Forelimb muscle (tissue), 1 donor: ENCODE measurements around the gene SERBP1. TPM values are rescaled to one million over a fixed set of nuclear protein-coding genes. Genes with fewer than 3 reads are reported as not detected.
"Not testable (repeated sequence)": the region's sequence is repeated elsewhere in the genome, so short reads cannot be mapped to it uniquely, and the experiment has no call there.

Experiments
- DNase-seq: peaks from one replicate; pipeline ENCODE4 v3.0.0-alpha.2; 2013; ENCODE audit warnings: low read depth
- polyA plus RNA-seq: library from polyadenylated mRNA; unstranded; fragments of 120-200 nt; gene quantifications from one replicate; pipeline ENCODE4 v1.2.1, GENCODE V29; 2013; ENCODE audit not compliant: insufficient read length

The SERBP1 gene
- polyA plus RNA-seq = 441 TPM

DNA sequence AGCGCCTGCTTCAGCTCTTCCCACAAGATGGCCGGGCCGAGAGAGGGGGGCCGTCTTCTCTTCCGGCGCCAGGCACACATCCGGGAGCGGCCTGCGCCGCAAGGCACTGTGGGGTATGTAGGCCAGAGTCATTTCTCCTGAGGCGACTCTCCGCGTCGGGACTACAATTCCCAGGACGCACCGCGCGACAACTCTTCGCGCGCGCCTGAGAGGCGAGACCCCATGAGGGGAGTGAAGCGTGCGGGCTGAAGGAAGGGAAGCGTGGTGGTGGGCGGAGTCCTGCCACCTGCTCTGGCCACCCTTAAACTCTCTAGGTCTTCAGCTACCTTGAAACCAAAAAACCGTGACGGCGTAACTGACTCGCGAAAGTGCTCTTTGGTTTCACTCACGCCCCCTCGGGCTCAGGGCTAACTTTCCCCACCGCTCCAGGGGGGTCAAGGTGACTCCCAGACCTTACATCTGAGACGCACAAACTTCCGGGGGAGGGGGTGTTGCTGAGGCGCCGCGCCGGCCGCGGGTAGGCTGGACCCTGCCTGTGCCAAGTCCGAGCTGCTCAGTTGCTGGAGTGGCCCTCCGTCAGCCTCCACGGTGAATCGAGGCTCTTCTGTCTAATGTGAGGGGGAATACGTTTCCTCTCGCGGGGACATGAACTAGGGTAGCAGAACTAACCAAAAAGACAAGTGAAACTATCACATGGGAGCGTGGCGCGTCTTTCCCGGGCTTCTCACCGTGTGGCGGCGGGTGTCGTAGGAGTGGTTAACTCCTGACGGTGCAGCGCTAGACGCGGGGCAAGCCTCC is at the start of gene SERBP1:
Gene SERBP1 (minus strand): TSS at position 45 of the 798 bp plus-strand sequence. CDS start 102 bp downstream, outside the sequence.
- peak; percentile 96 for DNase-seq

DNA sequence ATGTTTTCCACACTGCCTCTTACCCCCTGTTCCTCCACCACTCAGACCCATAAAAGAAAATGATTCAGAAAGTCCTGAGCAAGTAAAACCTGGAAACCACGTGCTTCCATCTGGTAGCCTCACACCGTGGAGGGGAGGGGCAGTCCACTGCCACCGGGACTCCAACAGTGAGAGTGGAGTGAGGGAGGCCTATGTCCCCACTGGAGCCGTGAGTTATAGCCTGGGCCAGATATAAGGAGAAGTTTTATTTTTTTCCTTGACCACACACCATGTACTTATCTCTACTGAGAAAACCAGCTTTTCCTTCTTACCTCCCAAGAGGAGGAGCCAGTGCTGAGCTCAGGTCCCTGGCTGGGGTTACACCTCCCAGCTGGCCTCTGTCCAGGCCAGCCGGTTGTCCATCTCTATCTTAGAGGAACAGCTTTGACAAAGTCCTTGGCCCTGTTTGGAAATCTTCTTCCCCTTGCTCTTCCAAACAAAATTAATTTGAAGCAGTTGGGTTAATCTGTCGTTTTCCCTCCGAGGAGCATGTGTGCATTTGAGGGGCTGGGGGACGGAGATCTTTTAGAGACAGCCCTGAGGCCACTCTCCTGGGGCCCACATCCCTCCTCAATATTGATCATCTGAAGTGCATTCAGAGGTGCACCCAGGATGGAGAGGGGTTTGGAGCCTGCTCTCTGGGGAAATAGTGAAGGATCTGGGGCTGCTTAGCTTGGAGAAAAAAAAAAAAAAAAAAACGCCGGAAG is 49.1 kb upstream of the SERBP1 start:
- DNase-seq = no peak

GRCh38 chr1:67476906-67477305 is 46.7 kb upstream of the SERBP1 start:
- DNase-seq = no peak

GRCh38 chr1:67476006-67476482 is 45.8 kb upstream of the SERBP1 start:
- DNase-seq = no peak

- no peak for DNase-seq
Observed at GRCh38 chr1:67472056-67472455, 41.9 kb upstream of the SERBP1 start.

- no peak for DNase-seq
Observed at GRCh38 chr1:67469431-67469830, 39.2 kb upstream of the SERBP1 start.

- no peak for DNase-seq
Observed at GRCh38 chr1:67468066-67468718, 38.0 kb upstream of the SERBP1 start.

GRCh38 chr1:67465375-67465774 is 35.2 kb upstream of the SERBP1 start:
- no peak for DNase-seq

- no peak for DNase-seq
Observed at GRCh38 chr1:67464746-67465145, 34.5 kb upstream of the SERBP1 start.

- no peak for DNase-seq
Observed at GRCh38 chr1:67464058-67464457, 33.9 kb upstream of the SERBP1 start.

DNA sequence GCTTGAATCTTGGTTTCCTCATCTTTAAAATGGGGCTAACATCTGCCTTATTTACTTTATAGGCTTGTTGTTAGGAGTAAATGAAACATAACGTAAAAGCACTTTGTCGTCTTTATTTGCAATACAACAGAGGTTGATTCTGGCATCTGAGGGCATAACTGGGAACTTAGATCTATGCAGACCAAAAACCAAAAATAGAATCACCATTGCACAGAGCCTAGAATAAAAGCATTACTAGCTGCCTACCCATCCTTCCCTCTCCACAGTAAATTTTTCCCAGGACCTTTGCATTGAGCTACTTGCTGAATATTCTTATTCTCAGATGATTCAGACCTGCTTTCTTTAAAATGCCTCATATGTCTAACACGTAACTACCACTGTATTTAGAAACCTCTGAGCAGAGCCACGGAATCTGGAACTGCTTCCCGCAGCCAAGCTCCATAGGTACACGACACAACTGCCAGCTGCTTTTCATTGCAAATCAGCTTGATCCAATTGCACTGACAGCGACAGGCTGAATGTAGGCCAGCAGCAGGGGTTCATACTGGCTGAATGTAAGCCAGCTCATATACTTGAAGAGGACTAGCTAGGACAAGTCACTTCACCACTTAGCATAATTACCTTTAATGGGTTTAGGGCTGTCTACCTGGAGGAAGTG is 33.2 kb upstream of the SERBP1 start:
- DNase-seq = no peak

DNA sequence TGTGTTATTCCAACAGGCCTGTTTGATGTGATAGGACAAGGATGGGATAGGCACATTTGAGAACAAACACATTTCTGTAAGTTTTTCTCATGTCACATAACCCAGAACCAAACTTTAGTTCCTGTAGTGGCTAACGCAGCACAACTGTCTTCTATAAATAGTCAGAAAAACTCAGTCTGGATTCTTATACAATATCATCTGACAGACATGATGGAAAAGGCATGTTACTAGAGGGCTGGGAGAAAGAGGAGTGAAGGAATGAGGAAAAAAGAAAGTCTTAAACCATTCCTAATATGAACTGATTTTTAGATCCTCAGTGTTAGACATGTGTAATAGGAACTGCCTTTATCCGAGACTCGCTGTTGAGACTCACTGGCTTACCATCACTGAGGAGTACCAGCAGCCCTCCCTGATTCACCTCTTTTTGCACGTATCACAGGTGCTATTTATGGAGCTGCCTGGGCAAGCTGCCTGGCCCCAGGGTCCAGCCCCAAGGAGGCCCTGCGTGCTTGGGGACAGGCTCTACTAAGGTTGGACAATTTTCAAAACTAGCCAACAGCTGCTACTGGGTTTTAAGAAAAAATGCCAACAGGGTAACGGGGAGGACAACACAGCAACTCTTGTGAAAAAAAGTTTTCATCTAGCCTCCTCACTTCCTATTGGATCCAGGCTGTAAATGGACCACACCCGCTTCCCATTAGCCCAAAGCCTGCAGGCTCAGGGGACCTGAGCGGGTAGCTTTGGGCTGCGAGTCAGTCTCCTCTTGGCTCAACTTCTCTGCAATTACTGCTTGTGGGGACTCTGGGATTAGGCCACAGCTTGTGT is 30.7 kb upstream of the SERBP1 start:
- DNase-seq = no peak

- no peak for DNase-seq
Observed at GRCh38 chr1:67459068-67459467, 28.9 kb upstream of the SERBP1 start.

- DNase-seq = no peak
Observed at GRCh38 chr1:67458663-67459062, 28.5 kb upstream of the SERBP1 start.

DNA sequence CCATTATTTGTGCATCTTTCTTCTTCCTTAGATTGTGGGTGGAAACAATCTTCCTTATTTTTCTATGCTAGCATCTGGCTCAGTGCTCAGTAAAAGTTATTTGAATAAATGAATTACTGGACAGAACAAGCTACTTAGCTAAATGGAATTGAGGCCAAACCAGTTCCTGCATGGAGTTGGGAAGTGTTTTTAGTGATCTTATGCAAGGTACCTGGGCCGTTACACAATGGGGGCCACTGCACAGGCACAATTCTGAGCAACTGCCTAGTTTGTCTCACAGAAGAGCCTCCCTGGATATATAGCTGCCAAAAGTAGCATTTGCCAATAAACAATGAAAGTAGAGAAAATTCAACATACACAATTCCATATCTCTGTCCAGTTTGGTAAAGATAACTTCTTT is 27.0 kb upstream of the SERBP1 start:
- no peak for DNase-seq

GRCh38 chr1:67451815-67452214 is 21.6 kb upstream of the SERBP1 start:
- DNase-seq = no peak

- no peak for DNase-seq
Observed at GRCh38 chr1:67451356-67451755, 21.2 kb upstream of the SERBP1 start.

- DNase-seq = no peak
Observed at GRCh38 chr1:67446893-67447292, 16.7 kb upstream of the SERBP1 start.

GRCh38 chr1:67446014-67446413 is 15.8 kb upstream of the SERBP1 start:
- not testable (repeated sequence) for DNase-seq

DNA sequence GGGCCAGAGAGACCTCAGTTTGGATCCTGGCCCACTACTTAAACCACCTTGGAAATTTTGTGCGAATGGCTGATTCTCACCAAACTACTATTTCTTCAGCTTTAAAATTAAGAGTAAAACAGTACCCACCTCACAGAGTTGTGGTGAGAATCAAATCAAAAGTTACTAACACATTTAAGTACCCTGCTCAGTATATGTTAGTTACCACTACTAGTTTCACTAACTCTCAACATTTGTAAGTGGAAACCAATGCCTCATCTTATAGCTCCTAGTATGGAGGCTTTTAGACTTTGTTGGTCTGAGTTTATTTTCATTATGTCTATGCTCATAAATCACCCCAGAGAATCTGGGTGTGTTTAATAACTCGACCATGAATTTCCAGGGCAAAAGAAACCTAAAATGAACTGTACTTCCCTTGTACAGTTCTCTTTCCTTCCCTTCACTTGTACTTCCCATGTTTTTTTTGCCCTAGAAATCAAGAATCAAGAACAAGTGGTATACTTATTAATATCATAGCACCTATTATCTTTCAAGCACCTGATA is 11.6 kb upstream of the SERBP1 start:
- no peak for DNase-seq

GRCh38 chr1:67441183-67441582 is 11.0 kb upstream of the SERBP1 start:
- no peak for DNase-seq
